GM18861 (cell line): ENCODE measurements around the gene WDR90.

Experiments used
- ATAC-seq: cut with Tn5 transposase; IDR thresholded peaks from one replicate; pipeline ENCODE4 v1.9.1; 2021; ENCODE audit not compliant: unreplicated experiment

Gene WDR90

DNA sequence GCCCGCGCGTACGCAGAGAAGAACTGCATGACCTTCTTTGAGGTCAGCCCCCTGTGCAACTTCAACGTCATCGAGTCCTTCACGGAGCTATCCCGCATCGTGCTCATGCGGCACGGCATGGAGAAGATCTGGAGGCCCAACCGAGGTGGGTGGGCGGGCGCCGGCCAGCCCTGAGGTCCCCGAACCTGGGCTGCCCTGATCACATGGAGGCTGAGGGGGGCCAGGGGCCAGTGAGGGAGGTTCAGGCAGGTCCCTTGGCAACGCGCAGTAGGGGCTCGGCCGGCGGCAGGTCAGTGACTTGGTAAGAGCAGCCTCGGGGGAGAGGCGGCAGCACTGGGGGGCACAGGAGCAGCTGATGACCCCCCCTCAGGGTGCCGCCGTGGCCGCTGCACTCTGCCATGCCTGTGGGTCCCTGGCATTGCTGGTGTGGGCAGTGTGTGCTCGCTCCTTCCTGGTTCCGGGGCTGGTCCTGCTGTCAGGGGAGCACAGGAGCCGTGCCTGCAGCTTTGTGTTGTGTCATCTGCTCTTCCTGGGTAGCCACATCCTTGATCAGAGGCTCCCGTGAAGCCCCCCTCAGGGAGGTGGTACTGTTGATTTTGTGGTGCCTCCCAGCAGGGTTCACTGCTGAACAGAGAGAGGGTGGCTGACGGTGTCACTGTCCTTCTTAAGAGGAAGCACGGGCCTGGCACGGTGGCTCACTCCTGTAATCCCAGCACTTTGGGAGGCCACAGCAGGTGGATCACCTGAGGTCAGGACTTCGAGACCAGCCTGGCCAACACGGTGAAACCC lies 23.0 kb upstream of the WDR90 start:
- ATAC-seq: no peak

DNA sequence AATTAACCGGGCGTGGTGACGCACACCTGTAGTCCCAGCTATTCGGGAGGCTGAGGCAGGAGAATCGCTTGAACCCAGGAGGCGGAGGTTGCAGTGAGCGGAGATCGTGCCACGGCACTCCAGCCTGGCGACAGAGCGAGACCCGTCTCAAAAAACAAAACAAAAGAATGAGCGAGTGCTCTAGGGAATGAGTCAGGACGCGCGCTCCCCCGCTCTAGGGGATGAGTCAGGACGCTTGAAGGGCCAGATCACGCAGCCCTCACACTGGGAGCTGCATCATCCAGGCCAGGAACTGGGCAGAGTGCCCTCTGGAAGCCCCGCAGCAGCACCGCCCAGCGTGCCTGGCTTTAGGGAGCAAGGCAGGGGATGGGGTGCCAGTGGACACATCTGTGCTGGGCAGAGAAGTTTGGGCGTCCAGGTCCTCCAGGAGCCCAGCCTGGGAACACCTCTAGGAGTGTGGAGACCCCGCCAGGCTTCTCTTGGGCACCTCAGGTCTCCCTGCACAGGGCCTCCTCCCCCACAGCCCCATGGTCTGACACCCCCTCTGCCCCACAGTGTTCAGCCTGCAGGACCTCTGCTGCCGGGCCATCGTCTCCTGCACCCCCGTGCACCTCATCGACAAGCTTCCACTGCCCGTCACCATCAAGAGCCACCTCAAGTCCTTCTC lies 22.2 kb upstream of the WDR90 start:
- no peak for ATAC-seq

DNA sequence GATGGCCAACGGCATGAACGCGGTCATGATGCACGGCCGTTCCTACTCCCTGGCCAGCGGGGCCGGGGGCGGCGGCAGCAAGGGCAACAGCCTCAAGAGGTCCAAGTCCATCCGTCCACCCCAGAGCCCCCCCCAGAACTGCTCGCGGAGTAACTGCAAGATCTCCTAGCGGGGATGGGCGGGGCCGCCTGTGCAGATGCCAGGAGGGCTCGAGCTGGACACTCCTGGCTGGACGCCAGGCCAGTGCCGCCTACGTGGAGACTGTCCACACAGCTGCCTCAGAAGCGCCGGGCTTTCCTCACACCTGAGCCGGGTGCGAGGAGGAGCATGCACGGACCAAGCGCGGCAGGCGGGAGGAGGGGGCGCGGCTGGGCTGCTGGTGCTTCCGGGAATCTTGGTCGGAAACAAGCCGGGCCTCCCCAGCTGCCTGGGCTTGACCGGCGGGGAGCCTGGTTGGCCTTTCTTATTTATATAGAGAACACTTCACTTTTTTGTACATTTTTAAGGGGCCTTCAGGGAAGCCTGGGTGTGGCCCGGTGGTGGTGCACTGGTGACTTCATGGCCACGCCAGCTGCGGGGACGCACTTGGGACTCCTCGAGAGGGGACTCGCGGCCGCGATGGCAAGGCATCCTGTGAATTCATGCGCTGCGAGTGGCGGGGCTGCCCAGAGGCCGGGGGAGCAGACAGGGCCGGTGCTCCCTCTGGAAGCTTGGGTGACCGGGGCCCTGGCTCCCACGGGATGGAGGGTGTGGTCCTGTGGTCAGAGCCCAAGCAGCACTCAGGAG lies 21.5 kb upstream of the WDR90 start:
- ATAC-seq: no peak

DNA sequence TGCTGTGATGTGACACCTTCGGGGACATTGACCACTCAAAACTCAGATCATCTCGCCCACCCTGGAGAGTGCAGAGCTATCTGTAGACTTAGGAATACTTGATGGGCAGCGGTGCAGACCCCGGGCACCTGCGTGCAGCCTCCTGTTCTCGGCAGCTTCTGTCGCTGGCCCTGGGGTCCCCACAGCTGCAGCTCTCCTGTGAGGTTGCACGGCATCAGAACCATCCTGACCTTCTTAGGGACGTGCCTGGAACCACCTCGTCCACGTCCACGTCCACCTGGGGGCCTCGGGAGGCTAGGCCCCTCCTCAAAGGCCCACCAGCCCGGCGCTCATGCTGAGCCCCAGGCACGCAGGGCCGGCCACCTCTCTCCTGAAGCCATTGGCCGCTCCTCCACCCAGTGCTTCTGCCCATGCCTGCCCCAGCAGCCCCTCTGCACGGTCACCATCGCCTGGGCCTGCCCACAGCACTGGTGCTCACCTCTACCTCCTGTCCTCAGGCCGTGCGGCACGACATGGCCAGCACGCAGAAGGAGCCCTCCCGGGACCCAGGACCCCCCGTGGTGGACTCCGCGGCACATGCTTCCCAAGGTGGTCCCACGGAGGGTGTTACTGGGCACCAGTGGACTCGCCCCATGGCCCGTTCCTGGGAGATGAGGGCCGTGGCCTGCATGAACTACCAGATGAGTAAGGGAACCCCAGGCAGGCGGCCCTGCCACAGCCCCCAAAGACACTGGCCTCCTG lies 20.7 kb upstream of the WDR90 start:
- no peak for ATAC-seq

DNA sequence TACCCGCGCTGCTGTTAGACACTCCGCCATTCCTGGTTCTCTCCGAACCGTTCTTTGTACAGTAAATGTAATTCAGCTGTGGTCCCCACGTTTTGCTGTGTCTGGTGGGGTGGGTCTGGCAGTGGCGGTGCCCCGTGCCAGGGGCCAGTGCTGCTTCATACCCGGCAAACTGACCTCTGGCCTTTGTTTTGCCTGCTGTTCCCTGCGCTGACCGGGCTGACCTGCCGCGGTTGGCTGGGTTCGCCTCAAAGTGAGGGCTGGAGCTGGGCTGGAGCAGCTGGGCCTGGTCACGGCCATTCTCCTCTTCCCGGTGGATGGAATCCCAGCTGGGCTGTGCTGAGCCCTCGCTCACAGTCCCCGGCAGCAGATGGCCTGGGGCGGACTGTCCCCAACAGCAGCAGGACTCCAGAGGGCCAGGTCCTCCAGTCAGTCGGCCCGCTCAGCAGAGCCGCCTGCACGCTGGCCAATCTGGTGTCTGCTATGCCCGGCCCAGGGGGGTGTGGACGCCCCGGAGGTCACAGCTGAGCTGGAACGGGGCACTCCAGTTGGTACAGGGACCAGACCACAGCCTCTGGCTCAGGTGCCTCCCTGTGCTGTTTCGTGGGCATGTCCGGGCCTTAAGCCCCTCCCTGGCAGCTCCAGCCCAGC lies 19.9 kb upstream of the WDR90 start:
- ATAC-seq: no peak

DNA sequence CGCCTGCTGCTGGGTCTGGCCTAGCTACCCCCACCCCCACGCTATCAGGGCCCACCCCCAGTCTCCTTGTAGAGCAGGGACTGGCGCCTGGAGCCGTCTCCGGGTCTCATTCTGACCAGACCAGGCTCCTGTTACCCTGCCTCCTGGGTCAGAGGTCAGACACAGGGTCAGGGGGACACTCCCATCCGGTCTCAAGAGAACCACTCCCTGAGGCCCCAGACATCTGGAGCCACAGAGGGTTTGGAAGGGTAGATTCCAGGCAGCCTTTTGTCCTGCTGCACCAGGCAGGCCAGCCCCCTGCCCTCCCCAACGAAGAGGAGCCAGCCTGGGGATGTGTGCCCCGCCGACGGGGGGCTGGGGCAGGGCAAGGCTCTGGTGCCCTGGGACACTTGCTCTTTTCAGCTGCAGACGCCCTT lies 19.3 kb upstream of the WDR90 start:
- ATAC-seq: no peak

DNA sequence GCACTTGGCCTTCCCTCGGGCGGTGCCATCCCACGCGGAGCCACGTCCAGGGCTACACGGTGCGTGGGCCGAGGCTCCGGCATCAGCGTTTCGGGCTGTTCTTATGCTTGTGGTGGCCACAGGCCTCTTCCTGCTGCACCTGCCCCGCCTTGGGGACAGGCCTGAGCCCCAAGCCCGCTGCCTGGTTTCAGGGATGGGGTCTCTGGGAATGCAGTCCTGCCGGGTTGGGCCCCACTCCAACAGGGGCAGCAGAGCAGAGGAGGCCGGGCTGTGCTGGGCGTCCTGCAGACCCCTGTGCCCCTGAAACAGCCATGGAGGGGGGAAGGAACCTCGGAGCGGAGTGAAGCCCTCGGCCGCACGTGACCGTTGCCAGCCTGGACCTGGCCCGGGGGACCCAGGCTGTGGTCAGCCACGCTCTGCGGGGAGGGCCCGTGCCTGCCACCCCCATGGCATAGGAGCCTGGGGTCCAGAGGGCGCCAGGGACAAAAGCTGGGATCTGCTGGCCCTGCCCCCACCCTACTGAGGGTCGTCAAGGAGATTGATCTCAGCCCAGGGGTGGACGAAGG lies 18.8 kb upstream of the WDR90 start:
- no peak for ATAC-seq

DNA sequence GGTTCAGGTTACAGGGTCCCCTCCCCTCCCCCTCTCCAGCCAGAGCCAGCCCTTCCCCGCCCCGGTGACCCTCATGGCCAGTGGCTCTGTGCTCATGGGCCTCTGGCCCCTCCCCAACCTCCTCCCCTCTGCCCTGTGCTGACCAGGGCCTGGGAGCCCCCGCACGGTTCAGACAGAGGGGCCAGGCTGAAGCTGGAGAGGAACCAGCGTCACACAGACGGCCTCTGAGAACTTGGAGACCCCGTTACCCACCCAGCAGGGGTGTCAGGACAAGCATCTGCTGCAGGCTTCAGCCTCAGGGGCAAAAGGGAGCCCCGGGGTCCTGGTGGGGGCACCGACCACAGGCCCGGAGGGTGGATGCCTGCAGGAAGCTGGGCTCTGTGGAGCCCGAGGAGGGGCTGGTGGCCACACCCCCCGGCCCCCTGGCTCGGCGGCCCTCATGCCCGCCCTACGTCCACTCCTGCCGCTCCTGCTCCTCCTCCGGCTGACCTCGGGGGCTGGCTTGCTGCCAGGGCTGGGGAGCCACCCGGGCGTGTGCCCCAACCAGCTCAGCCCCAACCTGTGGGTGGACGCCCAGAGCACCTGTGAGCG lies 18.3 kb upstream of the WDR90 start, which contains the start of gene WFIKKN1:
Gene WFIKKN1, plus strand, starts transcription at position 171 of the 591 bp plus-strand sequence. Its CDS starts 269 bp downstream, at position 440.
- ATAC-seq: no peak

DNA sequence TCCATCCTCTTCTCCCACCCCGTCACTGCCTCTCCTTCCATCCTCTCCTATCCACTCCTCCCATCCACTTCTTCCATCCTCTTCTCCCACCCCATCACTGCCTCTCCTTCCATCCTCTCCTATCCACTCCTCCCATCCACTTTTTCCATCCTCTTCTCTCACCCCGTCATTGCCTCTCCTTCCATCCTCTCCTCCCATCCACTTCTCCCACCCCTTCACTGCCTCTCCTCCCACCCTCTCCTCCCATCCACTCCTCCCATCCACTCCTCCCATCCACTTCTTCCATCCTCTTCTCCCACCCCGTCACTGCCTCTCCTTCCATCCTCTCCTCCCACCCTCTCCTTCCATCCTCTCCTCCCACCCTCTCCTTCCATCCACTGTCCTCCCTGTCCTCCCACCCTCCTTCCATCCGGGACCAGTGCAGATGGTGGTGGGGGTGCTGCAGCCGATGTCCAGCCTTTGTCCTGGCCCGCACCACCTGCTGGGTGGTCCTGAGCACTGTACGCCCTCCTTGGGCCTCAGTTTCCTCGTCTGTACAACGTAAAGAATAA lies 17.3 kb upstream of the WDR90 start:
- no peak for ATAC-seq

DNA sequence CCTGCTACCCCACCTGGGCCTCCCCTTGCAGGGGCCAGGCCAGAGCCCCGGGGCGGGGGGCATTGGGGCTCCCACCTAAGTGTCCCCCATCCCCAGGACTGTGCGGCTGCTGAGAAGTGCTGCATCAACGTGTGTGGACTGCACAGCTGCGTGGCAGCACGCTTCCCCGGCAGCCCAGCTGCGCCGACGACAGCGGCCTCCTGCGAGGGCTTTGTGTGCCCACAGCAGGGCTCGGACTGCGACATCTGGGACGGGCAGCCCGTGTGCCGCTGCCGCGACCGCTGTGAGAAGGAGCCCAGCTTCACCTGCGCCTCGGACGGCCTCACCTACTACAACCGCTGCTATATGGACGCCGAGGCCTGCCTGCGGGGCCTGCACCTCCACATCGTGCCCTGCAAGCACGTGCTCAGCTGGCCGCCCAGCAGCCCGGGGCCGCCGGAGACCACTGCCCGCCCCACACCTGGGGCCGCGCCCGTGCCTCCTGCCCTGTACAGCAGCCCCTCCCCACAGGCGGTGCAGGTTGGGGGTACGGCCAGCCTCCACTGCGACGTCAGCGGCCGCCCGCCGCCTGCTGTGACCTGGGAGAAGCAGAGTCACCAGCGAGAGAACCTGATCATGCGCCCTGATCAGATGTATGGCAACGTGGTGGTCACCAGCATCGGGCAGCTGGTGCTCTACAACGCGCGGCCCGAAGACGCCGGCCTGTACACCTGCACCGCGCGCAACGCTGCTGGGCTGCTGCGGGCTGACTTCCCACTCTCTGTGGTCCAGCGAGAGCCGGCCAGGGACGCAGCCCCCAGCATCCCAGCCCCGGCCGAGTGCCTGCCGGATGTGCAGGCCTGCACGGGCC lies 16.5 kb upstream of the WDR90 start:
- ATAC-seq: no peak

DNA sequence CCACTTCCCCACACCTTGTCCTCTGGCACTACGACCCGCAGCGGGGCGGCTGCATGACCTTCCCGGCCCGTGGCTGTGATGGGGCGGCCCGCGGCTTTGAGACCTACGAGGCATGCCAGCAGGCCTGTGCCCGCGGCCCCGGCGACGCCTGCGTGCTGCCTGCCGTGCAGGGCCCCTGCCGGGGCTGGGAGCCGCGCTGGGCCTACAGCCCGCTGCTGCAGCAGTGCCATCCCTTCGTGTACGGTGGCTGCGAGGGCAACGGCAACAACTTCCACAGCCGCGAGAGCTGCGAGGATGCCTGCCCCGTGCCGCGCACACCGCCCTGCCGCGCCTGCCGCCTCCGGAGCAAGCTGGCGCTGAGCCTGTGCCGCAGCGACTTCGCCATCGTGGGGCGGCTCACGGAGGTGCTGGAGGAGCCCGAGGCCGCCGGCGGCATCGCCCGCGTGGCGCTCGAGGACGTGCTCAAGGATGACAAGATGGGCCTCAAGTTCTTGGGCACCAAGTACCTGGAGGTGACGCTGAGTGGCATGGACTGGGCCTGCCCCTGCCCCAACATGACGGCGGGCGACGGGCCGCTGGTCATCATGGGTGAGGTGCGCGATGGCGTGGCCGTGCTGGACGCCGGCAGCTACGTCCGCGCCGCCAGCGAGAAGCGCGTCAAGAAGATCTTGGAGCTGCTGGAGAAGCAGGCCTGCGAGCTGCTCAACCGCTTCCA lies 15.7 kb upstream of the WDR90 start:
- no peak for ATAC-seq

DNA sequence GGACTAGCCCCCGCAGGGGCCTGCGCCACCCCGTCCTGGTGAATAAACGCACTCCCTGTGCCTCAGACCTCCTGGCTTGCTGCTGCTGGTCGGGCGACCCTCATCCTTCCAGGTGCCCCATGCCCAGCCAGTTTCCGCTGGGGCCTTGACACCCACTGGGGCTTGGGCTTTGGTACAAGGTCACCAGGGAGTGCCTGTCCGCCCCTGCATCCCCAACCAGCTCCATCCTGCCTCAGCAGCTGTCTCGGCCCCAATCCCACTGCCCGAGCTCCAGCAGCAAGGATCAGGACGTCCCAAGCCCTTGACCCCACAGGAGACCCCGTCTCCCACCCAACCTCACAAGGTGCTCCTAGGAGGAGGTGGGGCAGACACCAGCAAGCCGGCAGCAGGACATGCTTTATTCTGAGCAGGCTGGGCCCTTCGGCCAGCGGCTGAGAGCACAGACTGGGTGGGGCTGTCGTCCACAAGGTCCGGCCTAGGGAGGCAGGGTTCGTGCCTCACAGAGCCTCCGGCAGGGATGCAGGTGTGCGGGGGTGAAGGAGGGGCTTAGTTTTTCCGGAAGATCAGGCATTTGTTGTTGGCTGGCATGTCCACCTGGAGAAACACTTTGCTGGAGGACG lies 15.0 kb upstream of the WDR90 start:
- no peak for ATAC-seq

DNA sequence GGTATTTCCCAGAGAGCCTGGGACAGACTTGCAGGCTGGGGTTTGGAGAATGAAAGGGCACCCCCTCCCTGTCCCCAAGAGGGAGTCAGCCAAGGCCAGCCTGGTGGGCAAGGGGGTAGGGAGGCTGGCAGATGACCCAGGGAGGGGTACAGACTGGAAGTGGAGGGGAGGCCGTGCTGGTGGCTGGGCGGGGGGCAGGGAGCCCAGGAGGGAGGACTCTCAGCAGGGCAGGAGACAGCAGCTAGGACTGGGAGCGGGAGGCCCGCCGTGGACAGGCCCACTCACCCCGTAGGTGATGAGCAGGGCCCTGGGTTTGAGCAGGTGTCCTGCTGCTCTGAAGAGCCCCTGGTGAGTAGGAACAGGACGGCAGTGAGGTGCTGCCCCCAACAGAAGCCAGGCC lies 14.2 kb upstream of the WDR90 start:
- ATAC-seq: no peak

DNA sequence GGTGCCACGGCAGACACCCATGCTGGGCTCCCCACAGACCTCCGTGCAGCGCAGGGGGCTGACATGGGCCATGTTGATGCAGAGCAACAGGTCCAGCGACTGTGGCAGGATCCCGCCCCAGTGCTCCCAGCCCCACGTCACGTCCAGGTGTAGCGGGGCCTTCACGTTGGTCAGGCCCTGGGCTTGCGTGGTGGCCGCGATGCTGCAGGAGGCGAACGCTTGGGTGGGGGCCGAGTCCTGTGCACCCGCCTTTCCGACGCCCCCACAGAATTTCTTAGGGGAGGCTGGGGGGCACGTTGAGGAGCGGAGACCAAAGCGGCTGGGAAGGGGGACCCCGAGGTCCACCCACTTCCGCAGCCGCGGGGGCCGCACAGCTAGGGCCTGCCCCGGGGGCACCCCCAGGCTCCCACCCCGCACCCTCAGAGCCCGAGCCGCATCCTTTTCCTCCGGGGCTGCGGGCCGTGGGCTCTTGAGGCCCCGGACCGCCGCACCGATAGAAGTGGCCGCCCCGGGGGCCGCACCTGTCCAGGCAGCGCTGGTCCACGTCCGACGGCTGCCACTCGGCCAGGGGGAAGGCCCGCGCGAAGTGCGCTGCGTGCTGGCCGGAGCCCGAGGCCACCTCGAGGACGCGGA lies 13.5 kb upstream of the WDR90 start:
- peak; percentile 1 for ATAC-seq

DNA sequence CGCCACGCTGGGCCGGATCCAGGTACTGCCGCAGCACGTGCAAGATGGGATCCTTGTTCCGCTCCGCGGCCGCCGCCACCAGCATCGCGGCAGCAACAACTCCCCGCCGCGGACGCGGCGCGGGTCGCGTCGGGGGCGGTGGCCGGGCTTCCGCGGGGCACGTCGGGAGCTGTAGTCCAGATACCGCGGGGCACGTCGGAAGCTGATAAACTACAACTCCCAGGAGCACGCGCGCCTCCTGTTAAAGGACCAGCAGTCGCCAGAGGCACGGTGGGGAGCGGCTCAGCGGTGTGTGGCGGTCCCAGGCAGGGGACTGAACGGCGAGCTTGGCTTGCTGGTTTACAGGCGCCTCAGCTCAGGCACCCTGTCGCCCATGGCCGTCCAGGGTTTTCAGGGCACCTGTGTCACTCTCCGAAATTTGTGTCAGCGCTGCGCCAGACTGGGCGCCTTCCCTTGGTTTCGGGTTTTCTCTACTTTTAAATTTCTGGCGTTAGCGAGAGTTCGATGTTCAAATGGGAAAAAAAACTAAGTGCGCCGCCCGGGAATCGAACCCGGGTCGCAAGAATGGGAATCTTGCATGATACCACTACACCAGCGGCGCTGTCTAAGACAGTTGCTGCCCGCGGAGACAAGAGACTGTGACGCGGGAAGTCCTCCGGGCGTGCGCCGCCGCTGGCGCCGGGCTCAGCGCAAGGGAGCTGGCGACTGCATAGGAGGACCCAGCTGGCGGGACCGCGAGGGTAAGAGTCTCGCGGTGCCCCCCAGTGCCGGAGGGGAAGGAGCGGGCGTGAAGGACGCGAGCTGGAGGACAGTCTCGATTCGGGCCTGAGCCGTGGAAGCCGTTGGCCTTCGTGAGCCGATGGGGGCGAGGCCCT lies 12.7 kb upstream of the WDR90 start, which contains the start of gene METTL26:
Gene METTL26, minus strand, starts transcription at position 100 of the 875 bp plus-strand sequence. Its CDS starts 15 bp downstream, at position 85.
- peak; percentile 60 for ATAC-seq
